ENCODE results near the gene SAMD9.

DNA sequence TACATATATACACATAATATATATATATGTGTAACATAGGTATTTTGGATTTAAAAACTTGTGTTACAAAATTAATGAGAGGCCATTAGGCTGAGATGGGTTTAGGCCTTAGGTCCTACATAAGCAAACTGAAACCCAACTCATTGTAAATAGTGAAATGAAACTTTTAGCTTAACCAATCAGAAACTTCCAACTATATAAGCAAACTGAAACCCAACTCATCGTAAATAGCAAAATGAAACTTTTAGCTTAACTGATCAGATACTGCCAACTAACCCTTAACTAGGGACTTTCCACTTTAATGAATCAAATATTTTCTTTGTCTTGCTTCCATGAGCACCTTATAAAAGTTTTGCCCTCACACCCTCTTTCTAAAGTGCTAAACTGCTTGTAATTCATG is 47.7 kb upstream of the SAMD9 start:
- TF ChIP-seq, protein P1, sequence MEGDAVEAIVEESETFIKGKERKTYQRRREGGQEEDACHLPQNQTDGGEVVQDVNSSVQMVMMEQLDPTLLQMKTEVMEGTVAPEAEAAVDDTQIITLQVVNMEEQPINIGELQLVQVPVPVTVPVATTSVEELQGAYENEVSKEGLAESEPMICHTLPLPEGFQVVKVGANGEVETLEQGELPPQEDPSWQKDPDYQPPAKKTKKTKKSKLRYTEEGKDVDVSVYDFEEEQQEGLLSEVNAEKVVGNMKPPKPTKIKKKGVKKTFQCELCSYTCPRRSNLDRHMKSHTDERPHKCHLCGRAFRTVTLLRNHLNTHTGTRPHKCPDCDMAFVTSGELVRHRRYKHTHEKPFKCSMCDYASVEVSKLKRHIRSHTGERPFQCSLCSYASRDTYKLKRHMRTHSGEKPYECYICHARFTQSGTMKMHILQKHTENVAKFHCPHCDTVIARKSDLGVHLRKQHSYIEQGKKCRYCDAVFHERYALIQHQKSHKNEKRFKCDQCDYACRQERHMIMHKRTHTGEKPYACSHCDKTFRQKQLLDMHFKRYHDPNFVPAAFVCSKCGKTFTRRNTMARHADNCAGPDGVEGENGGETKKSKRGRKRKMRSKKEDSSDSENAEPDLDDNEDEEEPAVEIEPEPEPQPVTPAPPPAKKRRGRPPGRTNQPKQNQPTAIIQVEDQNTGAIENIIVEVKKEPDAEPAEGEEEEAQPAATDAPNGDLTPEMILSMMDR (IDR thresholded peaks at IDR 0.05) = no peak
- no peak for TF ChIP-seq ZFX (IDR thresholded peaks at IDR 0.05; ENCODE audit: borderline replicate concordance)

All from 22Rv1 (cell line).